Cardiac muscle cell (in vitro differentiated cells and primary cell): ENCODE data around the gene LRRC8C. TPM values are rescaled to one million over a fixed set of nuclear protein-coding genes. Genes with fewer than 3 reads are reported as not detected.

Experiments used
- DNase-seq, 2 donors: peaks; one replicate each; pipeline versions ENCODE4 v3.0.0 to v3.0.0-alpha.2; 2010 to 2017; ENCODE audit warnings: low read depth in 1 of 2, low spot score in 1 of 2
- H3K27ac ChIP-seq: fragments of 200-600 bp; sonication (generic); 2 replicates; pipeline ENCODE4 v1.5.1; 2016
- H3K27me3 ChIP-seq: fragments of 200-600 bp; sonication (generic); 2 replicates; pipeline ENCODE4 v1.6.0; 2016; ENCODE audit warnings: control low read depth
- H3K36me3 ChIP-seq: fragments of 200-600 bp; sonication (generic); 2 replicates; pipeline ENCODE4 v1.5.1; 2016; ENCODE audit warnings: control low read depth
- H3K4me1 ChIP-seq: fragments of 200-600 bp; sonication (generic); 2 replicates; pipeline ENCODE4 v1.8.1; 2017; ENCODE audit warnings: low read depth, mild to moderate bottlenecking, mixed run types
- H3K4me3 ChIP-seq: fragments of 200-600 bp; sonication (generic); 2 replicates; pipeline ENCODE4 v1.5.1; 2016; ENCODE audit warnings: mild to moderate bottlenecking
- H3K9me3 ChIP-seq: fragments of 200-600 bp; sonication (generic); 2 replicates; pipeline ENCODE4 v1.5.1; 2017; ENCODE audit warnings: low read depth, mild to moderate bottlenecking, control low read depth
- CTCF ChIP-seq: IDR thresholded peaks from 2 replicates; pipeline ENCODE4 v1.5.1; 2012; ENCODE audit warnings: low read depth, mild to moderate bottlenecking, low read length
- polyA plus RNA-seq: library from polyadenylated mRNA; unstranded; fragments of >200 nt; fragmentation: Nextera tagmentation; extraction: Ambion mirVana; gene quantifications from 2 replicates; pipeline ENCODE4 v1.2.1, GENCODE V29; 2016
- total RNA-seq: library from RNA; depleted of rRNA; stranded (reverse); fragments of >200 nt; gene quantifications from 2 replicates; pipeline ENCODE4 v1.2.3, GENCODE V29; 2016

LRRC8C gene
- total and polyA plus RNA-seq, 2 experiments from 2014 or later = 2.3 to 4.3 TPM

GRCh38 chr1:89723144-89723543 is 90.2 kb downstream of the LRRC8C start:
- H3K9me3 ChIP-seq = no peaks in the 10 kb centered on the region
- H3K4me3 ChIP-seq = no peak overlapping the region
- no peak for TF ChIP-seq CTCF
- H3K4me1 ChIP-seq = peaks cover 3% of the 10 kb centered on the region
- H3K27me3 ChIP-seq = no peaks in the 10 kb centered on the region
- DNase-seq = no peak
- H3K36me3 ChIP-seq = no peaks in the 10 kb centered on the region
- H3K27ac ChIP-seq = no peak overlapping the region

- Histone ChIP-seq H3K4me1 (peaks cover 3% of the 10 kb centered on the region), H3K27ac (no peak overlapping the region), H3K27me3 (no peaks in the 10 kb centered on the region), H3K36me3 (no peaks in the 10 kb centered on the region), H3K4me3 (no peak overlapping the region), H3K9me3 (no peaks in the 10 kb centered on the region)
- peak in 1 of 2 donors; percentile 81 for DNase-seq
- no peak for TF ChIP-seq CTCF
Observed at GRCh38 chr1:89723863-89724262, 90.9 kb downstream of the LRRC8C start.

- Histone ChIP-seq H3K4me1 (peaks cover 3% of the 10 kb centered on the region), H3K36me3 (no peaks in the 10 kb centered on the region), H3K4me3 (no peak overlapping the region), H3K27me3 (no peaks in the 10 kb centered on the region), H3K9me3 (no peaks in the 10 kb centered on the region), H3K27ac (no peak overlapping the region)
- no peak for TF ChIP-seq CTCF
- DNase-seq = peak in 1 of 2 donors; percentile 43
Observed at GRCh38 chr1:89724369-89725010, 91.6 kb downstream of the LRRC8C start.

- Histone ChIP-seq H3K27me3 (no peaks in the 10 kb centered on the region), H3K36me3 (no peaks in the 10 kb centered on the region), H3K9me3 (no peaks in the 10 kb centered on the region), H3K4me3 (no peak overlapping the region), H3K27ac (no peak overlapping the region), H3K4me1 (peaks cover 1% of the 10 kb centered on the region)
- peak in 1 of 2 donors; percentile 74 for DNase-seq
- TF ChIP-seq CTCF = no peak
Observed at GRCh38 chr1:89725011-89725370, 92.1 kb downstream of the LRRC8C start.

GRCh38 chr1:89725631-89726030 is 92.7 kb downstream of the LRRC8C start:
- Histone ChIP-seq H3K27ac (no peak overlapping the region), H3K36me3 (no peaks in the 10 kb centered on the region)

More at GRCh38 chr1:89725631-89726030, 92.7 kb downstream of the LRRC8C start:
- DNase-seq = no peak
- TF ChIP-seq CTCF = no peak
- Histone ChIP-seq H3K4me1 (no peaks in the 10 kb centered on the region), H3K4me3 (no peak overlapping the region), H3K9me3 (no peaks in the 10 kb centered on the region), H3K27me3 (no peaks in the 10 kb centered on the region)
